Left lung (tissue), 10 donors: ENCODE measurements around the gene COL20A1. TPM values are rescaled to one million over a fixed set of nuclear protein-coding genes. Genes with fewer than 3 reads are reported as not detected.

Source experiments
- ATAC-seq: fragments of 200-7000 bp; cut with Tn5 transposase; one replicate; pipeline ENCODE4 v1.9.1; 2020; ENCODE audit warnings: moderate library complexity
- DNase-seq, 4 donors: peaks; one replicate each; pipeline ENCODE4 v3.0.0-alpha.2; 2013 to 2020
- H3K27ac ChIP-seq, 2 donors: fragments of 200-600 bp; sonication (generic) in 1 of 2; one replicate each; pipeline versions ENCODE4 v1.5.0 to v1.8.0; 2020 to 2021
- H3K27me3 ChIP-seq, 2 donors: fragments of 200-600 bp; sonication (generic) in 1 of 2; one replicate each; pipeline versions ENCODE4 v1.5.0 to v1.8.0; 2020 to 2021
- H3K36me3 ChIP-seq, 2 donors: fragments of 200-600 bp; sonication (generic) in 1 of 2; one replicate each; pipeline versions ENCODE4 v1.5.0 to v1.8.0; 2020 to 2021
- H3K4me1 ChIP-seq, 2 donors: fragments of 200-600 bp; one replicate each; pipeline ENCODE4 v1.8.0; 2021
- H3K4me3 ChIP-seq, 2 donors: fragments of 200-600 bp; sonication (generic) in 1 of 2; one replicate each; pipeline versions ENCODE4 v1.5.0 to v1.8.0; 2020 to 2021; ENCODE audit warnings: mild to moderate bottlenecking in 1 of 2
- H3K9me3 ChIP-seq, 2 donors: fragments of 200-600 bp; sonication (generic) in 1 of 2; one replicate each; pipeline versions ENCODE4 v1.5.0 to v1.8.0; 2020 to 2021
- CTCF ChIP-seq, 2 donors: fragments of 200-600 bp; sonication (generic) in 1 of 2; IDR thresholded peaks; one replicate each; pipeline versions ENCODE4 v1.5.0 to v1.8.0; 2021; ENCODE audit warnings: antibody characterized with exemption in 2 of 2
- intact Hi-C, 2 donors: fragments of 100-400 bp; cut with DNase I; formaldehyde crosslinking; loops; one replicate each; pipeline versions ENCODE4 v1.11.2 to v1.14.2; 2022
- polyA plus RNA-seq, 6 donors: library from polyadenylated mRNA; unstranded; fragments of 120-200 nt; gene quantifications; one replicate each; pipeline ENCODE4 v1.2.1, GENCODE V29; 2013; ENCODE audit not compliant: insufficient read length in 6 of 6
- total RNA-seq, 2 donors: library from RNA; stranded (reverse); fragmentation: NEBNext Ultra II Directional; extraction: Animal tissue kit (Norgen Biotek cat#: 25700); gene quantifications; one replicate each; pipeline ENCODE4 v1.2.1, GENCODE V29; 2021
- donor health status: DM: no; HTN: yes; CAD: no.
- donor health status: DM: no; HTN: no; CAD: no.

The COL20A1 gene
- total and polyA plus RNA-seq, 8 donors: 0.08 to 0.31 (median 0.24) TPM; not detected in 2

GRCh38 chr20:63288581-63289251 lies 4.3 kb upstream of the COL20A1 start:
- H3K36me3 ChIP-seq: peaks cover 0 to 63% of the 10 kb centered on the region in 2 donors
- intact Hi-C loops: no loop called here

GRCh38 chr20:63289311-63290135 lies 3.5 kb upstream of the COL20A1 start:
- no peak for TF ChIP-seq CTCF (IDR thresholded peaks at IDR 0.05)
- no peaks in the 10 kb centered on the region for H3K9me3 ChIP-seq
- peaks cover 3 to 27% of the 10 kb centered on the region in 2 donors for H3K27me3 ChIP-seq
- no peak overlapping the region for H3K27ac ChIP-seq
- DNase-seq (peak in 1 of 4 donors; percentile 73), ATAC-seq (no peak)
- H3K36me3 ChIP-seq: peaks cover 0 to 55% of the 10 kb centered on the region in 2 donors
- no peak overlapping the region for H3K4me3 ChIP-seq
- intact Hi-C loops: no loop called here
- no peaks in the 10 kb centered on the region for H3K4me1 ChIP-seq

More at GRCh38 chr20:63288581-63289251, 4.3 kb upstream of the COL20A1 start:
- Histone ChIP-seq H3K4me1 (no peaks in the 10 kb centered on the region), H3K27me3 (peaks cover 0 to 19% of the 10 kb centered on the region in 2 donors), H3K9me3 (no peaks in the 10 kb centered on the region), H3K27ac (no peak overlapping the region), H3K4me3 (no peak overlapping the region)
- DNase-seq (peak in 1 of 4 donors; percentile 71), ATAC-seq (no peak)
- no peak for TF ChIP-seq CTCF (IDR thresholded peaks at IDR 0.05)

- Histone ChIP-seq H3K27me3 (peaks cover 9 to 34% of the 10 kb centered on the region in 2 donors), H3K36me3 (peaks cover 0 to 48% of the 10 kb centered on the region in 2 donors), H3K4me1 (no peaks in the 10 kb centered on the region), H3K9me3 (no peaks in the 10 kb centered on the region), H3K4me3 (no peak overlapping the region), H3K27ac (no peak overlapping the region)
- peak in 1 of 4 donors; percentile 70 for DNase-seq
- no peak for TF ChIP-seq CTCF (IDR thresholded peaks at IDR 0.05)
- ATAC-seq: no peak
- intact Hi-C loops: no loop called here
Measured at GRCh38 chr20:63290136-63290676, 2.8 kb upstream of the COL20A1 start.

- Histone ChIP-seq H3K4me3 (no peak overlapping the region), H3K9me3 (no peaks in the 10 kb centered on the region), H3K4me1 (no peaks in the 10 kb centered on the region), H3K27ac (no peak overlapping the region), H3K36me3 (peaks cover 0 to 42% of the 10 kb centered on the region in 2 donors), H3K27me3 (peaks cover 15 to 41% of the 10 kb centered on the region in 2 donors)
- intact Hi-C loops: no loop called here
- peak; percentile 60 for ATAC-seq
- peak; percentile 49 to 76 for TF ChIP-seq CTCF (IDR thresholded peaks at IDR 0.05)
- DNase-seq: peak in 1 of 4 donors; percentile 87
Measured at GRCh38 chr20:63290677-63291472, 2.1 kb upstream of the COL20A1 start.
